ENCODE data around the gene PGBD5. TPM values are rescaled to one million over a fixed set of nuclear protein-coding genes. Genes with fewer than 3 reads are reported as not detected.

PGBD5 gene
- total RNA-seq, 2 donors from 2014 or later, result 0.52 TPM; not detected in 1

DNA sequence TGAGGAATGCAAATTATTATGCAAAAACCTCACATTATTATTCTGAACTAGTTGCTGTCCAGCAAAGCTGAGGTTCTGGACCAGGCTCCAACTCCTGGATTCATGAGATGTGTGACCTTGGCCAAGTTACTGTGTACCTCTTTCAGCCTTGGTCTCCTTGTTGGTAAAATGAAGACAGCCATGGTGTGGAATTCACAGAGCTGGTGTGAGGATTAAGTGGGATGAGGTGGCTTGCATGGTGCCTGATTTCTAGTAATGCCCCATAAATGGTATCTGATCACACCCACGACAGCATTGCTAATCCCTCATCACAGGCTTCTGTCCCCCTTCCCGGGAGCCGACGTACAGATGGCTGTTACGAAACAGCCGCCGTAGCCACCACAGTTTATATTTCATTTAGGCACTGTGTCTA, 59.6 kb downstream of the PGBD5 start:
- ATAC-seq (replicated peaks), result no peak
- Mint-ChIP-seq H3K27ac (no peak overlapping the region), H3K4me1 (no peaks in the 10 kb centered on the region), H3K36me3 (ENCODE audit: low read depth) (no peaks in the 10 kb centered on the region), H3K9me3 (no peaks in the 10 kb centered on the region), H3K4me3 (no peak overlapping the region), H3K27me3 (peaks cover 9% of the 10 kb centered on the region)

DNA sequence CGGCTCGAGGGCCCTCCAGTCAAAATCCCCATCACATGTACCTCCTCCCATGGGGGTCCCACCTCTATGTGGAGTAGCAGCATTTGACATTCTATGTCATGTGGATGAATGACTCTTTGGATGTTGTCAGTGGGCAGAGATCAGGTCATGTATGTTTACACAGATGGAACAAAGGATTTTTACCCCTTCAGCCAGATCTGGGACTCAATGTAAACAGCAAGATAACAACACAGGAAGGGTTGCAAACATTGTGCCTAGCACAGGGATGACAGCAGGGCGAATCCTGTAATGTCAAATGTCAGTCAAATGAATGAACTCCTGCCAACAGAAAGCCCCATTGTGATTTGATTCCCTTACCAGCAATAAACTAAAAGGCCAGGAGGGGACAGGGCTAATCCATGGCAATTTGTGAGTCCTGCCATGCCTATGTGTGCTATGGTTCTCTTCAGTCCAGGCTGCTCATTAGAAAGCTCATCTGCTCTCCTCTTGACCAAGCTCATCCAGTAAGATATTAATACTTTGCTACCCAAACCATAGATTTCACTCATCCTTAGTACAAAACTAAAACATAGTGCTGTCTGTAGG, 60.3 kb downstream of the PGBD5 start:
- Mint-ChIP-seq H3K4me1 (no peaks in the 10 kb centered on the region), H3K4me3 (no peak overlapping the region), H3K9me3 (no peaks in the 10 kb centered on the region), H3K27ac (no peak overlapping the region), H3K27me3 (peaks cover 9% of the 10 kb centered on the region), H3K36me3 (ENCODE audit: low read depth) (no peaks in the 10 kb centered on the region)
- no peak for ATAC-seq (replicated peaks)

DNA sequence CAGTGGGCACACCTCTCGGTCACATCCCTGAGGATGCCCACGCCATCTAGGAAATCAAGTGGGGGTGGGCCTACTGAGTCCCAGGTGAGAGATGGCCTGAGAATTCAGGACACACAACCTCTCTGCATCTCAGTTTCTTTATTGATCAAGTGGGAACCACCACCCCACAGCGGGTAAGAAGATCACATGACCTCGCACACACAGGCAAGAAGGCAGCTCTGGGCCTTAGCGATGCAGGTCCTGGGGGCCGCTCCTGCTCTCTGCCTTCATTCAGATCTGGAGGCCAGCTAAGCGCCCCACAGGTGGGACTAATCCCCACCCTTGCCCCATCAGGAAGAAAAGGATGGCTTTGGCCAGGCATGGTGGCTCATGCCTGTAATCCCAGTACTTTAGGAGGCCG, 63.2 kb downstream of the PGBD5 start:
- no peak overlapping the region for H3K27ac Mint-ChIP-seq
- no peak overlapping the region for H3K4me3 Mint-ChIP-seq
- peaks cover 4% of the 10 kb centered on the region for H3K27me3 Mint-ChIP-seq
- H3K4me1 Mint-ChIP-seq, result no peaks in the 10 kb centered on the region
- H3K36me3 Mint-ChIP-seq (ENCODE audit: low read depth), result no peaks in the 10 kb centered on the region
- H3K9me3 Mint-ChIP-seq, result no peaks in the 10 kb centered on the region
- no peak for ATAC-seq (replicated peaks)

DNA sequence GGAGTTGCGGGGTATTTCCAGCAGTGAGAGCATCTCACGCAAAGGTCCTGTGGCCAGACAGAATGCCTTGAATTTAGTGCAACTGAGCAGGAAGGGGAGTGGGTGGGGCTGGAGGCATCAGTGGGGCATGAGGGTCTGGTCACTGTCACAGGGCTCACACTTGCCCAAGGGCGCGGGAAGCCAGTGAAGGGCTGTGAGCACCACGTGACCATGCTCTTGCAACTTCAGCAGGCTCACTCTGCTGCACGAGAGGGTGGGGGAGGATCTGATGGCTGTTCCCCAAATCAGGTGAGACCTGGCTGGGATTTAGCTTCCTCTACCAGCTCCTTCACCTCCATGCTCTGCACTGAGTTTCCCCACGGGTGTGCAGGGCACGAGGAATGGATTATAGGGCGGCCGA, 64.2 kb downstream of the PGBD5 start:
- no peak for ATAC-seq (replicated peaks)

DNA sequence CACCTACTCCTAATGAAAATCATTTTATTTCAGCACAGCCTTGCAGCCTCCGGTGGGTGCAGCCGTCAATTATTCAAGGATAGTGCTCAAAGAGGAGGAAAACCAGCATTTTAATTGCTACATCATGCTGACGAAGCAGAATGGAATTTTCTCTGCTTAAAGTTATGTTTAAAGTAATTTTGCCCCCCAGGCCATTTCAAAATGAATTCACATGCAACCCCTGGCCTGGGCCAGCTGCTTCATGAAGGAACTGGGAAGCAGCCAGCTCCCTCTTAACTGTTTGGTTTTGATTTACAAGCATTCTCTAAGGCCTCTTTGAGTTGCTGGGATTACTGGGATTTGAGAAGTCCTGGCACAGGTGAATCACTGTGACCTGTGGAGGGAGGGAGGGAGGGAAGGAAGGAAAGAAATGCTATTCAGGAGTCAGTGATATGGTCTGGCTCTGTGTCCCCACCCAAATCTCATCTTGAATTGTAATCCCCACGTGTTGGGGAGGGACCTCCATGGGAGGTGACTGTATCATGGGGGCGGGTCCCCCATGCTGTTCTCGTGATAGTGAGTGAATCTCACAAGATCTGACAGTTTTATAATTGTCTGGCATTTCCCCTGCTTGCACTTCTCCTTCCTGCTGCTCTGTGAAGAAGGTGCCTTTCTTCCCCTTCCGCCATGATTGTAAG, 66.0 kb downstream of the PGBD5 start:
- ATAC-seq (replicated peaks), result no peak
- Mint-ChIP-seq H3K36me3 (ENCODE audit: low read depth) (no peaks in the 10 kb centered on the region), H3K9me3 (no peaks in the 10 kb centered on the region)

More for the DNA sequence above, 64.2 kb downstream of the PGBD5 start:
- Mint-ChIP-seq H3K36me3 (ENCODE audit: low read depth) (no peaks in the 10 kb centered on the region), H3K27me3 (peaks cover 4% of the 10 kb centered on the region), H3K4me3 (no peak overlapping the region), H3K4me1 (no peaks in the 10 kb centered on the region), H3K9me3 (no peaks in the 10 kb centered on the region), H3K27ac (no peak overlapping the region)

GRCh38 chr1:230356869-230357794, 69.0 kb downstream of the PGBD5 start:
- H3K27ac Mint-ChIP-seq, result no peak overlapping the region
- no peaks in the 10 kb centered on the region for H3K9me3 Mint-ChIP-seq
- H3K36me3 Mint-ChIP-seq (ENCODE audit: low read depth), result no peaks in the 10 kb centered on the region
- no peak for ATAC-seq (replicated peaks)
- H3K4me3 Mint-ChIP-seq, result no peak overlapping the region
- peaks cover 3% of the 10 kb centered on the region for H3K27me3 Mint-ChIP-seq
- H3K4me1 Mint-ChIP-seq, result no peaks in the 10 kb centered on the region

More for the DNA sequence above, 66.0 kb downstream of the PGBD5 start:
- peaks cover 4% of the 10 kb centered on the region for H3K27me3 Mint-ChIP-seq
- H3K4me3 Mint-ChIP-seq, result no peak overlapping the region
- H3K4me1 Mint-ChIP-seq, result no peaks in the 10 kb centered on the region
- H3K27ac Mint-ChIP-seq, result no peak overlapping the region

GRCh38 chr1:230356190-230356589, 69.9 kb downstream of the PGBD5 start:
- Mint-ChIP-seq H3K4me1 (no peaks in the 10 kb centered on the region), H3K27ac (no peak overlapping the region), H3K9me3 (no peaks in the 10 kb centered on the region), H3K4me3 (no peak overlapping the region), H3K27me3 (peaks cover 3% of the 10 kb centered on the region), H3K36me3 (ENCODE audit: low read depth) (no peaks in the 10 kb centered on the region)
- no peak for ATAC-seq (replicated peaks)

DNA sequence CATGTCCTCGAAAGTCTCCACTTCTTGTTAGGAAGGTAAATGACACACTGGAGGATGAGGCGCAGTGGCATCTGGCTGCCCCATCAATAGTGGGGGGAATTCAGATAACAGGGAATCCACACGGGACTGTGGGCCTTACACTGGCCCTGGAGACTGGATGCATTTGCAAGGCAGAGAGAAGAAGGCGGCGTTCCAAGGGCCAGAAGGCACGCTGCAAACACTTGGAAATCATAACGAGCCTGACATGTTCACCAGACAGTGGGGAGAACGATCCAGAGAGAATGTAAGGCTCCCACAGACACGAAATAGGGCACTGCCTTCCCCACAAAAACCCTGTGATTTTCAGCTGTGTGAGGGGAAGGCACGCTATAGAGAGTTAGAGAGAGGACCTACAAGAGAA, 70.5 kb downstream of the PGBD5 start:
- no peak for ATAC-seq (replicated peaks)
- Mint-ChIP-seq H3K4me1 (no peaks in the 10 kb centered on the region), H3K27ac (no peak overlapping the region), H3K27me3 (peaks cover 3% of the 10 kb centered on the region), H3K36me3 (ENCODE audit: low read depth) (no peaks in the 10 kb centered on the region), H3K9me3 (no peaks in the 10 kb centered on the region), H3K4me3 (no peak overlapping the region)

GRCh38 chr1:230355128-230355527, 71.0 kb downstream of the PGBD5 start:
- H3K27me3 Mint-ChIP-seq, result peaks cover 5% of the 10 kb centered on the region
- no peaks in the 10 kb centered on the region for H3K9me3 Mint-ChIP-seq
- H3K4me1 Mint-ChIP-seq, result no peaks in the 10 kb centered on the region
- ATAC-seq (replicated peaks), result no peak
- H3K36me3 Mint-ChIP-seq (ENCODE audit: low read depth), result no peaks in the 10 kb centered on the region
- no peak overlapping the region for H3K4me3 Mint-ChIP-seq
- H3K27ac Mint-ChIP-seq, result no peak overlapping the region

- no peak for ATAC-seq (replicated peaks)
- no peaks in the 10 kb centered on the region for H3K4me1 Mint-ChIP-seq
- H3K27ac Mint-ChIP-seq, result no peak overlapping the region
- no peak overlapping the region for H3K4me3 Mint-ChIP-seq
- no peaks in the 10 kb centered on the region for H3K36me3 Mint-ChIP-seq (ENCODE audit: low read depth)
- no peaks in the 10 kb centered on the region for H3K9me3 Mint-ChIP-seq
- peaks cover 6% of the 10 kb centered on the region for H3K27me3 Mint-ChIP-seq
These were observed 72.1 kb downstream of the PGBD5 start for GRCh38 chr1:230354005-230354404.

- Mint-ChIP-seq H3K4me3 (no peak overlapping the region), H3K27me3 (peaks cover 10% of the 10 kb centered on the region), H3K36me3 (ENCODE audit: low read depth) (no peaks in the 10 kb centered on the region), H3K9me3 (no peaks in the 10 kb centered on the region), H3K27ac (no peak overlapping the region), H3K4me1 (no peaks in the 10 kb centered on the region)
- no peak for ATAC-seq (replicated peaks)
These were observed 73.6 kb downstream of the PGBD5 start for GRCh38 chr1:230352537-230352936.

DNA sequence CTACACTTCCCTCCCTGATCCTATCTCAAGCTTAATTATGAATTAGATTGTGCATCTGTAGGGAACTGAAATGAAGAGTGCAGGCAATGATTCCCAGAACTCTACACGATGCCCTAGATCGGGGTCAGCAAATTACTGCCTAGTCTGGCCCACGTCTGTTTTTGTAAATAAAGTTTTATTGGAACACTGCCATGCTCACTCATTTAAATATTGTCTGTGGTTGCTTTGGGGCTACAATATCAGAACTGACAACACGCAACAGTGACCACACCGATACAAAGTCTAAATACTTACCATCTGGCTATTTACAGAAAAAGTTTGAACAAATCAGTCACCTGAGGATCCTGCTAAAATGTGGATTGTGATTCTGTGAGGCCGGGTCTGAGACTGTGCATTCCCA, 74.1 kb downstream of the PGBD5 start:
- no peak overlapping the region for H3K27ac Mint-ChIP-seq
- no peak for ATAC-seq (replicated peaks)
- no peaks in the 10 kb centered on the region for H3K4me1 Mint-ChIP-seq
- H3K4me3 Mint-ChIP-seq, result no peak overlapping the region
- H3K9me3 Mint-ChIP-seq, result no peaks in the 10 kb centered on the region
- H3K36me3 Mint-ChIP-seq (ENCODE audit: low read depth), result no peaks in the 10 kb centered on the region
- H3K27me3 Mint-ChIP-seq, result peaks cover 12% of the 10 kb centered on the region

- H3K4me3 Mint-ChIP-seq, result no peak overlapping the region
- no peak overlapping the region for H3K27ac Mint-ChIP-seq
- ATAC-seq (replicated peaks), result no peak
- peaks cover 13% of the 10 kb centered on the region for H3K27me3 Mint-ChIP-seq
- no peaks in the 10 kb centered on the region for H3K4me1 Mint-ChIP-seq
- no peaks in the 10 kb centered on the region for H3K36me3 Mint-ChIP-seq (ENCODE audit: low read depth)
- H3K9me3 Mint-ChIP-seq, result no peaks in the 10 kb centered on the region
These were observed 74.6 kb downstream of the PGBD5 start for GRCh38 chr1:230351514-230351913.

DNA sequence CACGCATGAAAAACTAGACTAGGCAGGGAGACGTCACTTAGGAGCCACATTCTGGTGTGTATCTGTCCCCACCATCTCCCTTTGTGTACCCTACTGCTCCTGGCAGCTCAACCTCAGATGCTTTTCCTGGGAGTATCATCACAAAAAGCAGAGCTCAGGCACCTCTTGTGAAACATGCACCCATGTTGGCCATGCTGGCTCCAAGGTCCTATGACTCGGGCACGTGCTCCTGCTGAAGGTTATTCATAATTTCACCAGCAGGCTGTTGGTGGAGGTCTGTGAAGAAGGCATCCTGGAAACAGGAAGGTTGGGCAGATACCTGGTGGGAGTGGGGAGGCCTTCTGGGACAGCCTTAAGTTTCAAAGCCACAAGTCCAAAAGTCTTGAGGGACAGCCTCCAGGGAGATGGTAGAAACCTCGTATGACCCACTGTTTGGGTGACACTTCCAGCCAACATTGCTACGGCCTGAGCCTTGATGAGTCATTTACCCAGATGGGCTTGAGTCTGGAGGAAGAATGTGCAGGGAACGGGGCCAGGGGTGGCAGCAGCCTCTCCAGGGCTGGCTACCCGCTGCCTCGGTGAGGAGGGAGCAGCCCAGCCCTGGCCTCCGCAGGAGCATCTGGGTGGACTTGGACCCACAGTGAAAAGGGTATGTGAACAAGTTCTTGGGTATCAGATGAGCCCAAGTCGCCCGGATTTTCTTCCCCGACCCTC, 75.8 kb downstream of the PGBD5 start:
- Mint-ChIP-seq H3K9me3 (no peaks in the 10 kb centered on the region), H3K27me3 (peaks cover 13% of the 10 kb centered on the region), H3K27ac (no peak overlapping the region), H3K4me3 (no peak overlapping the region), H3K36me3 (ENCODE audit: low read depth) (no peaks in the 10 kb centered on the region), H3K4me1 (no peaks in the 10 kb centered on the region)
- ATAC-seq (replicated peaks), result no peak
